Measurements from ENCODE around the gene RIMS4. TPM values are rescaled to one million over a fixed set of nuclear protein-coding genes. Genes with fewer than 3 reads are reported as not detected.

Gene RIMS4
- total RNA-seq, 1 donor = not detected

DNA sequence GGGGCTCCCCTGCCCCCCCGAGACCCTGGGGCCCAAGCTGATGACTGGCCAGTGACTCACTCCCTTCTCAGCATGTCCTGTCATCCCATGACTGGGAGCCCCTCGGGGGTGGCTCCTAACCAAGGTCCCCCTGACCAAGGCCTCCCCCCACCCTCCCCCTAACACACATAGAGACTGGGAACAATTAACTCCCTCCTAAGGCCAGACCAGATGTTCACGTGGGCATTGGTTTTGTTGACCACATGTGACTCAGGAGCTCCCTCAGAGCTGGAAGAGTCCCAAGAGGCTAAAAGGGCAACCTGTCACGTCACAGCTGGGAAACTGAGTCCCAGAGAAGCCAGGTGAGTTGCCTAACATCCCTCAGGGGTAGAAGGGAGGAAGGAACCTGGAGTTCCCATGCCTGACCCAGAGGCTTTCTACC, 105.8 kb downstream of the RIMS4 start:
- DNase-seq (ENCODE audit: low read depth in 2 of 3, low spot score in 2 of 3) = no peak

DNA sequence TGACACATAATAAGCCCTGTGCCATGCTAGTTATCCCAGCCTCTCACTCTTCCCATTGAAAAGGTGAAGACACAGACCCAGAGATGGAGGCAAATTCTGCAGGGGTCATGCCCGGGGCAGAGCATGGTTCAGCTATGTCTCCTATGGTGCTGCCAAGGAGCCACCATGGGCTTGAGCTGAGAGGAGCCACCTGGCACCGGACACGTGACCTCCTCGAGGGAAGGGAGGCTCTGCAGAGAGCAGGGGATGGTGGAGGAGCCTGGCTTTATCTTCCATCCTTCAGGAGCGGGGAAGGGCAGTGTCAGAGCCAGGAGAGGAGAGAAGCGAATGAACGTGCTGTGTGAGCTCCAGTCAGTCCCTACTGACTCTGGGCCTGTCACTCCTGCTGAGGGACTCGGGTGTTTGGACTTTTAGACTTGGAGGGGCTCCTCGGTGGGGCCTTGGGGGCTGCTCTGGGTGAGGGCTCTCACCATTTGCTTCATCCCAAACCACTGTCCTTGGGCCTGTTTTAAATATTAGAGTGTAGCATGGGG, 106.3 kb downstream of the RIMS4 start:
- no peak for DNase-seq (ENCODE audit: low read depth in 2 of 3, low spot score in 2 of 3)

- DNase-seq (ENCODE audit: low read depth in 2 of 3, low spot score in 2 of 3) = no peak
Measured at GRCh38 chr20:44703183-44703925, 107.0 kb downstream of the RIMS4 start.

DNA sequence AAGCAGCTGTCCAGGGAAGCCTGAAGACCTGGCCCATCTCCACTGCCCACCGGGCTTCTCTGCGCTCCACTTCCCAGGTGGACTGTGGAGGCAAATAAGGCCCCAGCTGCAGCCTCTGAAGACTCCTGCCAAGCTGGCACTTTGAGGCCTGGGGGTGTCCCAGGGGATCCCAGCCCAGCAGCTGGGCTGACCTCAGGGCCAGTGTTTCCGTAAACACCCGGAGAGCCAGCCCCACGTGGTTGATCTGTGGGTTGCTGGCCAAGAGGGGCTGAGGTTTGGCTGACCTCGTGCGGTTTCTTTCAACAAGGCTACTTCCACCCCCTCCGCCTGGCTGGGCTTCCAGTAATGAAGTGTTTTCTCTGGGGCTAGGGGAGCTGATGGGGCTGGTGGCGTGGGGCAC, 107.6 kb downstream of the RIMS4 start:
- peak in 1 of 3 donors; percentile 38 for DNase-seq (ENCODE audit: low read depth in 2 of 3, low spot score in 2 of 3)

DNA sequence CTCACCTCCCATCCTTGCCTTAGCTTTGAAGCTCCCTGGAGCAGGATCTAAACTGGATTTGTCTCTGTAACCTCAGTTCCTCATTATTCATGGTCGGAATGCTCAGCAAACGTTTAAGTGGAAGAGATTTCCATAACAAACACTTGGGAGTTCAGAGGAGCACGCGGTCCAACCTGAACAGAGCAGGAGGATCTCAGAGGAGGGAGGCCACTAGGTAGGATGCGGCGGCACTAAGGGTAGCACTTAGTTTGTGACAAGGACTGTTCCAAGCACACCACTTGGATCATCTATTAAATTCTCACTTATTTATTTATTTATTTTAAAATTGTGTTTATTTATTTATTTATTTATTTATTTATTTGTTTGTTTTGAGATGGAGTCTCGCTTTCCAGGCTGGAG, 108.5 kb downstream of the RIMS4 start:
- DNase-seq (ENCODE audit: low read depth in 2 of 3, low spot score in 2 of 3) = no peak

Other genes with a start within 250 kb of the RIMS4 start
- gene PKIG, start 228.0 kb downstream of the RIMS4 start, total RNA-seq = 45.2 TPM
- gene ADA, start 158.8 kb downstream of the RIMS4 start, total RNA-seq = 96.7 TPM
- under 0.01 TPM for gene CCN5, start 95.2 kb downstream of the RIMS4 start, total RNA-seq
- 0.27 TPM for gene KCNK15, start 64.7 kb downstream of the RIMS4 start, total RNA-seq
- gene YWHAB, start 75.2 kb upstream of the RIMS4 start, total RNA-seq = 38.5 TPM
- gene PABPC1L, start 99.5 kb upstream of the RIMS4 start, total RNA-seq = 19.7 TPM
- 20.2 TPM for gene TOMM34, start 149.9 kb upstream of the RIMS4 start, total RNA-seq
- gene STK4, start 156.0 kb upstream of the RIMS4 start, total RNA-seq = 47.7 TPM